HG02610 (cell line): ENCODE measurements around the gene ANKRD37.

Source experiments
- ATAC-seq: cut with Tn5 transposase; IDR thresholded peaks from one replicate; pipeline ENCODE4 v1.9.1; 2021; ENCODE audit warnings: mild to moderate bottlenecking, moderate library complexity; ENCODE audit not compliant: unreplicated experiment

The ANKRD37 gene

GRCh38 chr4:185396724-185397385, at the start of gene ANKRD37:
Gene ANKRD37 (plus strand): TSS chr4:185396841. CDS start chr4:185396924, 83 bp downstream.
- peak; percentile 1 for ATAC-seq

GRCh38 chr4:185346975-185347601, 49.6 kb upstream of the ANKRD37 start:
- no peak for ATAC-seq

GRCh38 chr4:185351691-185352090, 45.0 kb upstream of the ANKRD37 start:
- no peak for ATAC-seq

- ATAC-seq, result no peak
These were observed 44.4 kb upstream of the ANKRD37 start for GRCh38 chr4:185352202-185352601.

- no peak for ATAC-seq
These were observed 43.9 kb upstream of the ANKRD37 start for GRCh38 chr4:185352741-185353140.

GRCh38 chr4:185357211-185357610, 39.4 kb upstream of the ANKRD37 start:
- no peak for ATAC-seq

GRCh38 chr4:185357733-185358440, 38.8 kb upstream of the ANKRD37 start:
- no peak for ATAC-seq

- no peak for ATAC-seq
These were observed 38.1 kb upstream of the ANKRD37 start for GRCh38 chr4:185358514-185358913.

- ATAC-seq, result no peak
These were observed 37.7 kb upstream of the ANKRD37 start for GRCh38 chr4:185358959-185359358.

GRCh38 chr4:185359767-185360446, 36.7 kb upstream of the ANKRD37 start:
- ATAC-seq, result no peak

GRCh38 chr4:185361872-185362271, 34.8 kb upstream of the ANKRD37 start:
- ATAC-seq, result no peak

GRCh38 chr4:185362570-185362969, 34.1 kb upstream of the ANKRD37 start:
- peak; percentile 72 for ATAC-seq

GRCh38 chr4:185363251-185363650, 33.4 kb upstream of the ANKRD37 start:
- ATAC-seq, result no peak

- ATAC-seq, result no peak
These were observed 31.8 kb upstream of the ANKRD37 start for GRCh38 chr4:185364886-185365285.

GRCh38 chr4:185369731-185370130, 26.9 kb upstream of the ANKRD37 start:
- no peak for ATAC-seq

GRCh38 chr4:185370268-185370949, 26.2 kb upstream of the ANKRD37 start:
- no peak for ATAC-seq

- no peak for ATAC-seq
These were observed 24.9 kb upstream of the ANKRD37 start for GRCh38 chr4:185371702-185372101.

GRCh38 chr4:185374027-185374426, 22.6 kb upstream of the ANKRD37 start:
- ATAC-seq, result peak; percentile 65

- peak; percentile 4 for ATAC-seq
These were observed 22.1 kb upstream of the ANKRD37 start for GRCh38 chr4:185374573-185374972.

GRCh38 chr4:185378264-185378663, 18.4 kb upstream of the ANKRD37 start:
- ATAC-seq, result no peak
